Keratinocyte (primary cell): ENCODE results near the gene CSNK1G2. TPM values are rescaled to one million over a fixed set of nuclear protein-coding genes. Genes with fewer than 3 reads are reported as not detected.

Experiments
- DNase-seq: peaks from one replicate; pipeline ENCODE4 v3.0.0-alpha.2; 2011; ENCODE audit warnings: low read depth, missing footprints, low spot score
- FAIRE-seq: peaks from 2 replicates; lab custom pipeline; 2011; peaks lifted over from hg19 to GRCh38; lab: Jason Lieb, UNC
- H2AFZ ChIP-seq: 2 replicates; pipeline ENCODE4 v1.6.0; 2012; ENCODE audit warnings: low read length, control low read depth, inconsistent platforms; ENCODE audit not compliant: control insufficient read depth
- H3K27ac ChIP-seq: 2 replicates; pipeline ENCODE4 v1.5.1; 2011; ENCODE audit warnings: low read length; ENCODE audit not compliant: control insufficient read depth, insufficient read depth
- H3K27me3 ChIP-seq: 3 replicates; pipeline ENCODE4 v1.6.0; 2011; ENCODE audit warnings: low read length; ENCODE audit not compliant: control insufficient read depth, insufficient read depth; ENCODE audit errors: extremely low read depth
- H3K36me3 ChIP-seq, 2 experiments: 2 replicates in 1 of 2; 3 replicates in 1 of 2; pipeline ENCODE4 v1.5.1; 2011; ENCODE audit warnings: low read length in 2 of 2, mild to moderate bottlenecking in 1 of 2; ENCODE audit not compliant: control insufficient read depth in 2 of 2, insufficient read depth in 2 of 2; ENCODE audit errors: extremely low read depth in 1 of 2
- H3K4me1 ChIP-seq: 3 replicates; pipeline ENCODE4 v1.5.1; 2011; ENCODE audit warnings: low read length; ENCODE audit not compliant: control insufficient read depth, insufficient read depth; ENCODE audit errors: extremely low read depth
- H3K4me2 ChIP-seq: 3 replicates; pipeline ENCODE4 v1.6.0; 2011; ENCODE audit warnings: low read depth, low read length; ENCODE audit not compliant: control insufficient read depth, insufficient read depth; ENCODE audit errors: extremely low read depth
- H3K4me3 ChIP-seq, 3 experiments: fragments of 200-600 bp in 1 of 3; sonication (generic) in 1 of 3; 2 replicates in 2 of 3; 3 replicates in 1 of 3; pipeline ENCODE4 v1.5.1; 2011 to 2016; ENCODE audit warnings: low read length in 3 of 3, mild to moderate bottlenecking in 3 of 3, control low read depth in 2 of 3, inconsistent platforms in 1 of 3, low read depth in 1 of 3, mixed read lengths in 1 of 3, mixed run types in 1 of 3, moderate library complexity in 1 of 3; ENCODE audit not compliant: control insufficient read depth in 2 of 3, insufficient read depth in 2 of 3; ENCODE audit errors: extremely low read depth in 1 of 3
- H3K79me2 ChIP-seq: 2 replicates; pipeline ENCODE4 v1.6.0; 2012; ENCODE audit warnings: low read length; ENCODE audit not compliant: control insufficient read depth, insufficient read depth
- H3K9ac ChIP-seq: 3 replicates; pipeline ENCODE4 v1.6.0; 2011; ENCODE audit warnings: low read length; ENCODE audit not compliant: control insufficient read depth, insufficient read depth; ENCODE audit errors: extremely low read depth
- H3K9me1 ChIP-seq: 3 replicates; pipeline ENCODE4 v1.6.0; 2011; ENCODE audit warnings: low read length; ENCODE audit not compliant: control insufficient read depth, insufficient read depth; ENCODE audit errors: extremely low read depth
- H3K9me3 ChIP-seq: 2 replicates; pipeline ENCODE4 v1.5.1; 2012; ENCODE audit warnings: low read depth, low read length; ENCODE audit not compliant: control insufficient read depth
- H4K20me1 ChIP-seq: 3 replicates; pipeline ENCODE4 v1.6.0; 2011; ENCODE audit warnings: low read length; ENCODE audit not compliant: control insufficient read depth, insufficient read depth; ENCODE audit errors: extremely low read depth
- CTCF ChIP-seq, 3 experiments: IDR thresholded peaks in 1 of 3; conservative IDR thresholded peaks in 1 of 3; optimal IDR thresholded peaks in 1 of 3; 2 replicates in 2 of 3; 3 replicates in 1 of 3; pipeline versions ENCODE3 to v1.5.1; 2011; ENCODE audit warnings: low read length in 3 of 3, mild to moderate bottlenecking in 3 of 3, moderate library complexity in 2 of 3, control low read depth in 1 of 3, inconsistent platforms in 1 of 3; ENCODE audit not compliant: insufficient read depth in 2 of 3; ENCODE audit errors: extremely low read depth in 1 of 3
- EZH2 ChIP-seq: IDR thresholded peaks from one replicate; pipeline ENCODE4 v1.6.1; 2012; ENCODE audit warnings: inconsistent platforms, mild to moderate bottlenecking, low read length, moderate library complexity
- dilution Hi-C: fragments of 300-500 bp; cut with MboI; formaldehyde crosslinking; loops from one replicate; pipeline ENCODE4 v1.7.0; 2020; ENCODE audit warnings: low sequenced_read_pairs; ENCODE audit not compliant: extremely low pct_ligation_motif_present
- polyA plus RNA-seq, 5 experiments: library from polyadenylated mRNA; depleted of rRNA in 3 of 5; stranded (reverse) in 3 of 5; stranded (forward) in 1 of 5; unstranded in 1 of 5; fragments of >200 nt; gene quantifications; 1 replicate in 1 of 5; 2 replicates in 3 of 5; 3 replicates in 1 of 5; pipeline versions ENCODE4 v1.2.1 to v1.2.3, GENCODE V29; 2011 to 2012; ENCODE audit warnings: missing spikeins in 2 of 5, low read depth in 1 of 5, low replicate concordance in 1 of 5

CSNK1G2 gene
- polyA plus RNA-seq, 1 donor (not counting 4 experiments of a cell fraction or from before 2014, with no cell fraction given): 34.9 TPM

GRCh38 chr19:1943661-1944087, 2.7 kb downstream of the CSNK1G2 start:
- Histone ChIP-seq H4K20me1 (peaks cover 33% of the 10 kb centered on the region), H3K79me2 (peaks cover 67% of the 10 kb centered on the region), H3K4me3 (no peak overlapping the region), H3K9ac (no peak overlapping the region), H3K27ac (no peak overlapping the region), H3K4me1 (peaks cover 20% of the 10 kb centered on the region), H3K36me3 (peaks cover 0 to 3% of the 10 kb centered on the region in 2 experiments), H3K27me3 (no peaks in the 10 kb centered on the region), H3K4me2 (no peak overlapping the region), H3K9me3 (no peaks in the 10 kb centered on the region), H2AFZ (no peak overlapping the region), H3K9me1 (peaks cover 2% of the 10 kb centered on the region)
- dilution Hi-C loops: no loop called here
- DNase-seq: no peak
- FAIRE-seq: no peak
- TF ChIP-seq CTCF (optimal IDR thresholded peaks at IDR 0.05 in 1 of 3, IDR thresholded peaks at IDR 0.05 in 1 of 3, conservative IDR thresholded peaks at IDR 0.05 in 1 of 3; ENCODE audit: extremely low read depth in 1 of 3, insufficient read depth in 2 of 3, low read length in 3 of 3) (no peak), EZH2 (no peak)

- no peak for TF ChIP-seq CTCF (optimal IDR thresholded peaks at IDR 0.05 in 1 of 3, IDR thresholded peaks at IDR 0.05 in 1 of 3, conservative IDR thresholded peaks at IDR 0.05 in 1 of 3; ENCODE audit: extremely low read depth in 1 of 3, insufficient read depth in 2 of 3, low read length in 3 of 3)
- no peak for TF ChIP-seq EZH2
Observed at GRCh38 chr19:1944088-1944915, 3.3 kb downstream of the CSNK1G2 start.

More at GRCh38 chr19:1944088-1944915, 3.3 kb downstream of the CSNK1G2 start:
- H3K9me1 ChIP-seq: peaks cover 3% of the 10 kb centered on the region
- no peak overlapping the region for H3K4me2 ChIP-seq
- no peak for DNase-seq
- peaks cover 39% of the 10 kb centered on the region for H4K20me1 ChIP-seq
- peaks cover 74% of the 10 kb centered on the region for H3K79me2 ChIP-seq
- H2AFZ ChIP-seq: no peak overlapping the region
- H3K9ac ChIP-seq: no peak overlapping the region
- no peak overlapping the region for H3K27ac ChIP-seq
- H3K4me1 ChIP-seq: peaks cover 20% of the 10 kb centered on the region
- dilution Hi-C loops: no loop called here
- no peak overlapping the region for H3K4me3 ChIP-seq
- no peak for FAIRE-seq
- peaks cover 0 to 6% of the 10 kb centered on the region in 2 experiments for H3K36me3 ChIP-seq
- H3K27me3 ChIP-seq: no peaks in the 10 kb centered on the region
- no peaks in the 10 kb centered on the region for H3K9me3 ChIP-seq
